MG63 (cell line): ENCODE measurements around the gene PTPN3. TPM values are rescaled to one million over a fixed set of nuclear protein-coding genes. Genes with fewer than 3 reads are reported as not detected.

Experiments used
- DNase-seq: peaks from one replicate; pipeline ENCODE4 v3.0.0-alpha.2; 2020
- H3K27me3 ChIP-seq: fragments of 250-450 bp; sonication (Bioruptor Pico); 2 replicates; pipeline ENCODE4 v1.5.1; 2020; ENCODE audit warnings: mild to moderate bottlenecking, moderate library complexity
- H3K36me3 ChIP-seq: fragments of 250-450 bp; sonication (Bioruptor Pico); 2 replicates; pipeline ENCODE4 v1.5.1; 2020; ENCODE audit warnings: mild to moderate bottlenecking, moderate library complexity
- H3K4me3 ChIP-seq: fragments of 250-450 bp; sonication (Bioruptor Pico); 2 replicates; pipeline ENCODE4 v1.5.1; 2020; ENCODE audit warnings: mild to moderate bottlenecking, moderate library complexity
- H3K9me3 ChIP-seq: fragments of 250-450 bp; sonication (Bioruptor Pico); 2 replicates; pipeline ENCODE4 v1.5.1; 2020; ENCODE audit warnings: mild to moderate bottlenecking, moderate library complexity
- total RNA-seq: library from RNA; depleted of rRNA; stranded (reverse); fragments of >200 nt; shearing (Covaris generic); gene quantifications from 2 replicates; pipeline ENCODE4 v1.2.3, GENCODE V29; 2014; ENCODE audit warnings: low replicate concordance; rRNA removed

The PTPN3 gene
- total RNA-seq, 1 experiment from 2014 or later: 1.7 TPM

- no peaks in the 10 kb centered on the region for H3K27me3 ChIP-seq
Observed at GRCh38 chr9:109335929-109336328, 162.2 kb downstream of the PTPN3 start.

GRCh38 chr9:109335121-109335520 lies 163.0 kb downstream of the PTPN3 start:
- Histone ChIP-seq H3K9me3 (no peaks in the 10 kb centered on the region), H3K36me3 (no peaks in the 10 kb centered on the region), H3K27me3 (no peaks in the 10 kb centered on the region), H3K4me3 (no peak overlapping the region)
- DNase-seq: no peak

More at GRCh38 chr9:109335929-109336328, 162.2 kb downstream of the PTPN3 start:
- Histone ChIP-seq H3K9me3 (no peaks in the 10 kb centered on the region), H3K36me3 (no peaks in the 10 kb centered on the region), H3K4me3 (no peak overlapping the region)
- no peak for DNase-seq

GRCh38 chr9:109331353-109331752 lies 166.8 kb downstream of the PTPN3 start:
- H3K4me3 ChIP-seq: no peak overlapping the region
- DNase-seq: peak; percentile 79
- H3K9me3 ChIP-seq: no peaks in the 10 kb centered on the region
- no peaks in the 10 kb centered on the region for H3K27me3 ChIP-seq
- no peaks in the 10 kb centered on the region for H3K36me3 ChIP-seq

GRCh38 chr9:109329638-109330258 lies 168.4 kb downstream of the PTPN3 start:
- Histone ChIP-seq H3K27me3 (no peaks in the 10 kb centered on the region), H3K36me3 (no peaks in the 10 kb centered on the region), H3K9me3 (no peaks in the 10 kb centered on the region), H3K4me3 (no peak overlapping the region)
- DNase-seq: peak; percentile 51

GRCh38 chr9:109328978-109329637 lies 169.0 kb downstream of the PTPN3 start:
- no peaks in the 10 kb centered on the region for H3K27me3 ChIP-seq
- H3K4me3 ChIP-seq: no peak overlapping the region
- no peaks in the 10 kb centered on the region for H3K9me3 ChIP-seq
- H3K36me3 ChIP-seq: no peaks in the 10 kb centered on the region
- peak; percentile 76 for DNase-seq

Other genes starting within 250 kb of the PTPN3 start
- gene EPB41L4B, start 177.2 kb downstream of the PTPN3 start, total RNA-seq: 2.0 and 3.1 TPM in 2 replicates